ENCODE measurements around the gene SLC8A1.

The SLC8A1 gene

DNA sequence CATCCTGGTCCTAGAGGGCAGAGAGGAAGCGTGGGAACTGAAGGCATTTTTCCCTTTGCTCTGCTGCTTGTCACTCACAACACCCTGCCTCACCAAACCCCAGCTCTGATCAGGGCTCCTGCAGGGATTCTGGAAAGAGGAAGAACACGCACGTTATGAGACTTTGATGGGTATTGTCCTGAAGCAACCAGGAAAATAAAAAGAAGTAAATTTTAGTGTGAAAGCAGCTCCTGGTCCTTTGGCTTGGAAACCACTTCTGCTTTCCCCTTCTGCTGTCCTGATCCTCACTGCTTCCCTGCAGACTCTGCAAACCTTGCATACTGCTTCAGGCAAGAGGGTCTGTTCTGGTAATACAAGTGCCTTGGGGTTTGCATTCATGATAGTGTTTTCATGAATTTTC lies 164.1 kb downstream of the SLC8A1 start:
- ChIA-PET POLR2A (no interaction called here), CTCF (no interaction called here)
- no peak for DNase-seq (ENCODE audit: low read depth, low spot score)
- no peak overlapping the region for H3K4me3 ChIP-seq (ENCODE audit: low read depth, low read length)
- TF ChIP-seq, protein P1, sequence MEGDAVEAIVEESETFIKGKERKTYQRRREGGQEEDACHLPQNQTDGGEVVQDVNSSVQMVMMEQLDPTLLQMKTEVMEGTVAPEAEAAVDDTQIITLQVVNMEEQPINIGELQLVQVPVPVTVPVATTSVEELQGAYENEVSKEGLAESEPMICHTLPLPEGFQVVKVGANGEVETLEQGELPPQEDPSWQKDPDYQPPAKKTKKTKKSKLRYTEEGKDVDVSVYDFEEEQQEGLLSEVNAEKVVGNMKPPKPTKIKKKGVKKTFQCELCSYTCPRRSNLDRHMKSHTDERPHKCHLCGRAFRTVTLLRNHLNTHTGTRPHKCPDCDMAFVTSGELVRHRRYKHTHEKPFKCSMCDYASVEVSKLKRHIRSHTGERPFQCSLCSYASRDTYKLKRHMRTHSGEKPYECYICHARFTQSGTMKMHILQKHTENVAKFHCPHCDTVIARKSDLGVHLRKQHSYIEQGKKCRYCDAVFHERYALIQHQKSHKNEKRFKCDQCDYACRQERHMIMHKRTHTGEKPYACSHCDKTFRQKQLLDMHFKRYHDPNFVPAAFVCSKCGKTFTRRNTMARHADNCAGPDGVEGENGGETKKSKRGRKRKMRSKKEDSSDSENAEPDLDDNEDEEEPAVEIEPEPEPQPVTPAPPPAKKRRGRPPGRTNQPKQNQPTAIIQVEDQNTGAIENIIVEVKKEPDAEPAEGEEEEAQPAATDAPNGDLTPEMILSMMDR (IDR thresholded peaks at IDR 0.05; ENCODE audit: insufficient read depth, low read length, missing control alignments), result no peak

DNA sequence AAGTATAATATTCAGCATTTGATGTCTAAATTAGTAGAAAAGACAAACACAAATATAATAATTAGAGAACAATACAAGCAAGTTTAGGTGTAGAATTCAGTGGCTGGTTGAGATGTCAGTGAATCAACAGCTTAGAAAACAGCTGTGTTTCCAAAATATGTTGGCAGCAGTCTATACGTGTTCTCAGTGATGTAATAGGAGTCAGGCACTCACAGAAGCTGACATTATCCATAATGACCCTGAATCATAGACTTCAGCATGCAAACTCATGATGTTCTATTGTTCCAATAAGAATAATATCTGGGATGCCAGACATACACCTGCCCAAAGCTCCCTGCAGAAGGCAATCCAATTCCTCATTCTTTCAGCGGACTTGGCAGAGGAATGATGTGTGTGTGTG lies 164.7 kb downstream of the SLC8A1 start:
- DNase-seq (ENCODE audit: low read depth, low spot score), result no peak
- no peak overlapping the region for H3K4me3 ChIP-seq (ENCODE audit: low read depth, low read length)
- ChIA-PET CTCF (interaction anchor here (0.7 kb wide), 2 partner anchors 14 to 74 kb away, joined by 3 to 4 read pairs; no protein-coding TSS in a partner anchor), POLR2A (no interaction called here)
- TF ChIP-seq, protein P1 (IDR thresholded peaks at IDR 0.05; ENCODE audit: insufficient read depth, low read length, missing control alignments), result no peak

DNA sequence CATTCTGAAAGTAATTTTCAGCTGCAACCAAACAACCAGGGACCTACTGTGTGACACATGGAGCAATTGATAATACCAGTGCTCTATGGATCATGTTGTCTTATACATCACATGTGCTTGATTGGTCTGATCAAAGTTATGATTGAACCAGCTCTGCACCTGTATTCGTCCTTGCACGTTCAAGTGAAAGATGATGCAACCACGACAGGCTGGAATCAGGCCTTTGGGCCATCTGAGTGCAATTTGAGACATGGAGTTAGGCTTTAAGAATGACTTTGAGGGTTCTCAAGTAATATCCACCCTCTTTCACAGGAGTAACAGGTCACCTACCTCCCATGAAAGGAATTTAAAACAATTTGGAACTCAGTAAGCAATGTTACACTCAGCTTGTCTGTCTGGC lies 165.2 kb downstream of the SLC8A1 start:
- H3K4me3 ChIP-seq (ENCODE audit: low read depth, low read length), result no peak overlapping the region
- POLR2A ChIA-PET, result no interaction called here
- no peak for DNase-seq (ENCODE audit: low read depth, low spot score)
- TF ChIP-seq, protein P1 (IDR thresholded peaks at IDR 0.05; ENCODE audit: insufficient read depth, low read length, missing control alignments), result no peak
- CTCF ChIA-PET, result interaction anchor here (0.7 kb wide), 2 partner anchors 14 to 74 kb away, joined by 3 to 4 read pairs; no protein-coding TSS in a partner anchor

DNA sequence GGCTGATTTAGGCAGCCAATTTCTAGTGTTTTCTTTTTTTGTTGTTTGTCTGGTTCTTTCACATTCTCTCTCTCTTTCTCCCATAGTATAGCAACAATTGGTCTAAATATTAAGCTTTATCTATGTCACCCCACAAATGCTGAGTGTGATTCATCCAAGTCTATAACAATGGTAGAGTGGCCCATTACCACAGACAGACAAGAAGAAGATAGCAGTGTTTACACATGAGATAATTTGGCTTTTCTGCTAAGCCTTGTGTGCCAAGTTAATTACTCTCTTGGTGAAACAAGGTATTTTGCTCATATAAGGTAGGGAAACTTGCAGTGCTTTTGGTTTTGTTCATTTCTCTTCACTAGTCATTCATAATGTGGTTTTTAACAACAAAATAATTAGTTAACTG lies 166.5 kb downstream of the SLC8A1 start:
- CTCF ChIA-PET, result interaction anchor here (0.6 to 1.3 kb wide), 2 partner anchors 71 to 146 kb away, joined by 3 to 5 read pairs; no protein-coding TSS in a partner anchor

DNA sequence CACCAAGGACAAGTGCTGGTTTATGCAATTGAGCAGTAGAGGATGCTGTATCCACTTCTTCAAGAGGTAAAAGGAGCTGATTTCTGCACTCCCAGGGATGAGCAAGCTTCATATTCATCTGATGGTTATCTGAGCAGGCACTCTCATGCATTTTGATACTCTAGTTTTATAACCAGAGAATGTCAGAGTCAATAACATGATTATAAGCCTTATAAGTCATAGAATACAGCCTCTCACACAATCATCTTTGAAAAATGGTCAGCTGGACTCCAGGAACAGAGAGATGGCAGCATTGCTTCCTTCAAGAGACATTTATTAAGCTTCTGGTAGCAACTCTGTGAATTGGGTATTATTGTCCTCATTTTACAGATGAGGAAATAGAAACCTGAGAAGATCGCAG lies 167.1 kb downstream of the SLC8A1 start:
- POLR2A ChIA-PET, result no interaction called here
- H3K4me3 ChIP-seq (ENCODE audit: low read depth, low read length), result no peak overlapping the region
- no peak for DNase-seq (ENCODE audit: low read depth, low spot score)
- TF ChIP-seq, protein P1 (IDR thresholded peaks at IDR 0.05; ENCODE audit: insufficient read depth, low read length, missing control alignments), result no peak
- CTCF ChIA-PET, result interaction anchor here (0.6 to 1.3 kb wide), 3 partner anchors 33 to 147 kb away, joined by 3 to 5 read pairs (median 3); no protein-coding TSS in a partner anchor

More for the DNA sequence above, 166.5 kb downstream of the SLC8A1 start:
- TF ChIP-seq, protein P1 (IDR thresholded peaks at IDR 0.05; ENCODE audit: insufficient read depth, low read length, missing control alignments), result no peak
- POLR2A ChIA-PET, result no interaction called here
- no peak overlapping the region for H3K4me3 ChIP-seq (ENCODE audit: low read depth, low read length)
- no peak for DNase-seq (ENCODE audit: low read depth, low spot score)

DNA sequence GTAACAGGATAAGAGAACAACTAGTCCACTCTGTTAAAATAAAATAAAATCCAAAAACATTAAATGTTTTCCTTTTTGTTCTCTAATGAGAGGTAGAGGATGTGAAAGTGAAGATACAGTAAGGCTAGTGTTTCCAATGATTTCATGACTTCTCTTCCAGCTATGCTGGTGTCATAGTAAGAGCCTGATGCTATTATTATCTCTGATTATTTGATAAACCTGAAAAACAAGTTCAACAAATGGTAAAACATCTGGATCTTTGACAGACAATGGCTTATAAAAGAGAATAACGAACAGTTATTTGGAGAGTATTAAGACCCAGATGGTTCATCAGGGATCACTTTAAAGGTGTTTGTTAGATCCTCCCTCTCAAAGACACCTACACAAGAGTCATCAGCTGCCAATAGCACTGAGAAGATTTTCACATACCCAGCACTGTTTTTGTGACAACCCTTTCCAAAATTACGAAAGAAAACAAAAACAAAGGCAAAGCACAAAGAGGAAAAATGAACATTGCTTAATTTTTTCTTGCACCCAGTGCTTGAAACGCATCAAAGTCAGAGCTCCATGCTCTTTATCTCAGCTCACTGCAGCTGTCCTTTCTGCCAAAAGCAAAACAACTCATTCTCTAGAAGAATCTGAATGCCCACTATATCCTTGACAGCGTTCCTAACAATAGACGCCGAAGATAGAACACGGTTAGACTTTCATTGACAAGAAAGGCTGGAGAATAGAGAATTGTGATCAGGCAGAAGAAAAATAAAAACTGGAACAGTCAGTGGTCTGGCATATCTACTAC lies 168.6 kb downstream of the SLC8A1 start:
- DNase-seq (ENCODE audit: low read depth, low spot score), result no peak
- H3K4me3 ChIP-seq (ENCODE audit: low read depth, low read length), result no peak overlapping the region
- TF ChIP-seq, protein P1 (IDR thresholded peaks at IDR 0.05; ENCODE audit: insufficient read depth, low read length, missing control alignments), result no peak
- ChIA-PET CTCF (interaction anchor here (0.8 to 1.7 kb wide), 5 partner anchors 38 to 370 kb away, joined by 3 to 6 read pairs (median 3); no protein-coding TSS in a partner anchor), POLR2A (interaction anchor here (0.7 kb wide), 1 partner anchor 1764 kb away, joined by 3 read pairs; no protein-coding TSS in a partner anchor)
